ENCODE measurements around the gene MMRN2.
"Not testable (repeated sequence)": the region's sequence is repeated elsewhere in the genome, so short reads cannot be mapped to it uniquely, and the experiment has no call there.

Gene MMRN2

GRCh38 chr10:86940677-86941076 is 16.7 kb downstream of the MMRN2 start:
- no peak for DNase-seq (ENCODE audit: low spot score)

DNA sequence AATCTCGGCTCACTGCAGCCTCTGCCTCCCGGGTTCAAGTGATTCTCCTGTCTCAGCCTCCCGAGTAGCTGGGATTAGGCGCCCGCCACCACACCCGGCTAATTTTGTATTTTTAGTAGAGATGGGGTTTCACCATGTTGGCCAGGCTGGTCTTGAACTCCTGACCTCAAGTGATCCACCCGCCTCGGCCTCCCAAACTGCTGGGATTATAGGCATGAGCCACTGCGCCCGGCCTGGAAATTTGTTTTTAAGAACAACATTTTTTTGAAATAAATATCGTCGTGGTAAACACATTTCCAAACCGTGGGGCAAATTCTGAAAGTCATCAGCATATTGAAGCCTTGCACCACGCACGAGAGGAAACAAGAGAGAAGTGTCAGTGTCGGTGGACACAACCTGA is 17.3 kb downstream of the MMRN2 start:
- not testable (repeated sequence) for DNase-seq (ENCODE audit: low spot score)

DNA sequence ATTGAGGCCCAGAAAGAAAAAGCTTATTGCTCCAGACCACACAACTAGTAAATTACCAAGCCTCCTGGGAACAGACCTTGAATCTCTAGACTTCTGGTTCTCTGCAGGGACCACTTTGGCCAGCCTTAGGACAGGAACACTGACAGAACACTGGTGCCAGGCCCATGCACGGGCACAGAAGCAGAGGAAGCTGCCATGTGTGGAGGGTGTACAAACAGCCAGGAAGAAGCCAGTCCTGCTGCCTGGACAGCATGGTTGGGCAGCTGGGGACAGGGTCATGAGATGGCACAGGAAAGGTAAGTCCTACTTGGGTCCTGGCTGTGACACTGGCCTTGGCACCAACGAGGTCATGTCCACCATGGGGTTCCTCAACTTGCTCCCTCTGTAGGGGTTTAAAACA is 19.2 kb downstream of the MMRN2 start:
- no peak for DNase-seq (ENCODE audit: low spot score)

DNA sequence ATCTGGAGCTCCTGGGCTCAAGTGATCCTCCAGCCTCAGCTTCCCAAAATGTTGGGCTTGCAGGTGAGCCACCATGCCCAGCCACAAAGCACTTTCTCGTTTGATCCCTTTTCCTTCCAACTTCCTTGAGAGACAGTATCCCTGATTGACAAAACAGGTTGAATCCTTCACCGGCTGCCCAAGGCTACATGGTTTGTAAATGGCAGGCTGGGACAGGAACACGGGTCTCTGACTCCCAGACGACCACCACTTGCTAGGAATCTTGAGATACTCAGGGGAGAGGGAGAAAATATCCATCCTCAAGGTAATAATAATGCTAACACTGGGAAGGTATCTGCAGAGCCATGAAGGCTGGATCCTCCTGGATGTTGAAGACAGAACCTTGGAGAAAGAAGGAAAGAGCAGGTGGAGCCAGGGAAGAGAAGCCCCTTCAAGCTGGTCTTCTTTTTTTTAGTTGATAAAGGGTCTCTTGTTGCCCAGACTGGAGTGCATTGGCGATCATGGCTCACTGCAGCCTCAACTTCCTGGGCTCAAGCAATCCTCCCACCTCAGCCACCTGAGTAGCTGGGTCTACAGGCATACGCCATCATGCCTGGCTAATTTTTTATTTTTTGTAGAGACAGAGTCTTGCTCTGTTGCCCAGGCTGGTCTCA is 19.8 kb downstream of the MMRN2 start:
- no peak for DNase-seq (ENCODE audit: low spot score)

- DNase-seq (ENCODE audit: low spot score), result no peak
Observed at GRCh38 chr10:86936661-86937501, 20.5 kb downstream of the MMRN2 start.

DNA sequence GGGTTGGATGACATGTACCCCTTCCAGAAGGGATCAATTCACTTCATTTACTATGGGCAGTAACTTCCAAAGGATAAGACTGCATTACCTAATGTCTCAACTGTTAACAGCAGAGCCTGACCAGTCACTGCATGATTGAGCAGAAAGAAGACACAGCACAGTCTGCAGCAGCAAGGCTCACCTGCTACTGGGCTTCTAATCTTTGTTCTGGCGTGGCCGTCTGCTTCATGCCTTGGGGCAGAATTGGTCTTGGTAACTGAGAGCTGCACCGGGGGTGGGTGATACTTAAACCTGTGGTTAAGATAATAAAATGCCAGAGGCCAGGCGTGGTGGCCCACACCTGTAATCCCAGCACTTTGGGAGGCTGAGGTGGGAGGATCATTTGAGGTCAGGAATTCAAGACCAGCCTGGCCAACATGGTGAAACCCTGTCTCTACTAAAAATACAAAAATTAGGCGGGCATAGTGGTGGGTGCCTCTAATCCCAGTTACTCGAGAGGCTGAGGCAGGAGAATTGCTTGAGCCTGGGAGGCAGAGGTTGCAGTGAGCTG is 23.2 kb downstream of the MMRN2 start:
- DNase-seq (ENCODE audit: low spot score), result not testable (repeated sequence)

DNA sequence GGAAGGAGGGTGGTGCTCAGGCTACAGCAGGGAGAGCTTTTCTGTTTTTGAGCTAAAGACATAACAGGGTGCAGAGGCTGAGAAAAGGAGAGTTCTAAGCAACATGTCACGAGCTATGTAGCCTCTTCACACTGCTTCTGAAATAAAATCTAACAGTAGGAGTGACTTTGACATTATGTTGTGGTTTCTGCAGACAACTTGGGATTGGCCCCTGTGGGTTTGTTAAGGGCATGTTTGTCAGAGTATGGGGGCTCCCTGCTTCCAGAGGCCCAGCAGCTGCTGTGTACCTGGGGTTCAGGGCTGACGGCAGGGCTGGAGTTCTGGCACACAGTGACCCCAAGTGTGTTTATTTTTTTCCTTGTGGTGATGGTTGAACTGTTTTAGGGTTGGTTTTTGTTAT is 24.7 kb downstream of the MMRN2 start:
- no peak for DNase-seq (ENCODE audit: low spot score)

- no peak for DNase-seq (ENCODE audit: low spot score)
Observed at GRCh38 chr10:86931872-86932271, 25.5 kb downstream of the MMRN2 start.

DNA sequence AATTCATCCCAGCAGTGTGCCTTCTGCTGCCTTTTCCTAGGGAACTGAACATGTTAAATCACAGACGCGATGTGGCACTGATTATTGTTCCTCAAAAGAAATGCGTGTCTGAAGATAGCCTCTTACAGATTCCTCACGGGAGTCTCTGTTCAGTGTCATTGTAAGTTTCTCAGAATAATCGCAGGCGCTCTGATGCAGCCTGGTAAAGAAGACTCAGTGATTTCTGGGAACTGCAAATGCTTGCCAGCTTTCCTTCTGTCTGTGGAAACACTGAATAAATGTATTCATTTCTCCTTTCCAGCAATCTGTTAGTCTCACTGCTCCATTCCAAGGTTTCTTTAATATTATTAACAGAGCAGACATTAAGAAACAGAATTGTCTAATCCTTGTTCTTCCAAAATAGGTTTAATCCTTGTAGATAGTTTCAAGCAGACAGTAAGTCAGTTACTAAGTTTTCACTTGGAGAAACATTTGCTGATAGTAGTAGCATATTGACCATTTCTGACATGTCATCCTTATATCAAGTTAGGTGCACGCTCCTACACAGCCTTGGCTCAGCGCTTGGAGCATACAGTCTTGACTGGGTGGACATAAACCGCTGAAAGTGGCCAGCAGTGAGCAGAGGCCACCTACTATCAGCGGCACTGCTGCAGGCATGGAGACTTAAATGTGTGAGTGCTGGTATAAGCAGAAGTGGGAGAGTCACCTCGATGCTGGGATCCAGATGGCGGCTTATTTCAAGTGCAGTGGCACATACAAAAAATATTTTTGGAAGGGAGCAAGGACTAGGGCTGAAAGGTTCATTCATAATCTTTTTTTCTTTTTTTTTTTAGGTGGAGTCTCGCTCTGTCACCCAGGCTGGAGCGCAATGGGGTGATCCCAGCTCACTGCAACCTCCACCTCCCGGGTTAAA is 27.7 kb downstream of the MMRN2 start:
- DNase-seq (ENCODE audit: low spot score), result no peak

GRCh38 chr10:86922553-86922961 is 34.9 kb downstream of the MMRN2 start:
- no peak for DNase-seq (ENCODE audit: low spot score)

- no peak for DNase-seq (ENCODE audit: low spot score)
Observed at GRCh38 chr10:86918022-86918471, 39.4 kb downstream of the MMRN2 start.

- DNase-seq (ENCODE audit: low spot score), result no peak
Observed at GRCh38 chr10:86914734-86915133, 42.7 kb downstream of the MMRN2 start.

DNA sequence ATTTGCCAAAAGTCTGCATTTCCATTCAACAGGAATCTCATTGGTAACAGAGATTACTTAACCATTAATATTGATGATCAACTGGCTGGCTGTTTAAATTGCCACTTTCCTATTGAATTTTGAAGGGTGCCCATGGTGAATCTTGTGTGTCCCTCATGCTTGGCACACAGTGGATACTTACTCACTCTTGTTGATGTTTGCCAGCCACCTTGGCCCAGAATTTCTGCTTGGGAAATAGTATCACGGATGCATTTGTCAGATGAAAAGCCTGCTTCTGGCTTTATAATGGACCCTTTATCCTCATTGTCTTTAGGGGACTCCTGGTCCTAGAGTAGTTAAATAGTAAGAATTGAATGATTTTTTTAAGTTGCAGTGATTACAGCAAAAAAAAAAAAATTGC is 52.0 kb downstream of the MMRN2 start:
- DNase-seq (ENCODE audit: low spot score), result no peak

DNA sequence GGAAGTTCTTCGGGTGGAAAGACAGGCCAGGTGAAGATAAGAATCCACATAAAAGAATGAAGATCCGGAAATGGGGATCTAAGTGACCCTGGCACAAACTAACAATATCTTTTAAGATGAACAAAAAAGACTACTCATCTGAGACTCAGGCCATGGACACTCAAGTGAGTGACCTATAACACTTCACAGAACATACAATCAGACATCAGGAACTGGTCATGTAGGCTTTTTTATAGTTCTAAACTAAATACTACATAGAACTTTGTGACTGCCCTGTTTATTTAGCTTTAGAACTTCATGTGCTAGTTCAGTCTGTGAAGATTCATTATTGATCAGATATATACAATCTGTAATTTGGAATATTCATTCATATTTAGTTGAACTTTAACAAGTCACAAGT is 52.8 kb downstream of the MMRN2 start:
- no peak for DNase-seq (ENCODE audit: low spot score)

DNA sequence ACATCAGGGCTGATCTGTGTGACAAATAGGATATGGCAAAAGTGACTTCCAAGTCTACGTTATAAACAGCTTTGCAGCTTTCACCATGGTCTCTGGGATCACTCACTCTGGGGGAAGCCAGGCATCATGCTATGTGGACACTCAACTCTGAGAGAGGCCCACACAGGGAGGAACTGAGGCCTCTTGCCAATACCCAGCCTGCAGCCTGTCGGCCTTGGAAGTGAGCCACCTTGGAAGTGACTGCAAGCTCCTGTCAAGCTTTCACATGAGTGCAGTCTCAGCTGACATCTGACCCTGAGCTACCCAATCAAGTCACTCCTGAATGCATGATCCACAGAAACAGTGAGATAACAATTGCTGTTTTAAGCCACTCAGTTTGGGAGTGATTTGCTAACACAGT is 56.5 kb downstream of the MMRN2 start:
- peak; percentile 74 for DNase-seq (ENCODE audit: low spot score)

DNA sequence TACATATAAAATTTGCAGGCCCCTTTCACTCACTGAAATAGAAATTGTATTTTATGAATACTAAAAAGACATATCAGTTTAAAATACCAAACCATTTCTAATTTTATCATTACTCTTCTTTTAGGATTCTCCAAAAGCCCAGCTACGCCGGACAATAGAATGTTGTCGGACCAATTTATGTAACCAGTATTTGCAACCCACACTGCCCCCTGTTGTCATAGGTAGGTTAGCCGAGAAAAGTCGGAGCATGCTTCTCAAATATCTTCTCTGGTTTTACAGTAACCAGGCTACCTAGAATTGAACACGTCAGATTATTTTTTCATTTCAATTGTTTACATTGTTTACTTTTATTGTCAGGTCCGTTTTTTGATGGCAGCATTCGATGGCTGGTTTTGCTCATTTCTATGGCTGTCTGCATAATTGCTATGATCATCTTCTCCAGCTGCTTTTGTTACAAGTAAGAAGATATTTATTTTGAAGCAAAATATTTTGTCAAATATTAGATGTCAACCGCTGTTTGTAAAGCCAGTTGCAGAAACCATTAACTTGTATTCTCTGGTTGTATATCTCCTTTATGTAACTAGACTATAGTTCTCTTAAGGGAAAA is 57.6 kb downstream of the MMRN2 start:
- DNase-seq (ENCODE audit: low spot score), result peak; percentile 79

DNA sequence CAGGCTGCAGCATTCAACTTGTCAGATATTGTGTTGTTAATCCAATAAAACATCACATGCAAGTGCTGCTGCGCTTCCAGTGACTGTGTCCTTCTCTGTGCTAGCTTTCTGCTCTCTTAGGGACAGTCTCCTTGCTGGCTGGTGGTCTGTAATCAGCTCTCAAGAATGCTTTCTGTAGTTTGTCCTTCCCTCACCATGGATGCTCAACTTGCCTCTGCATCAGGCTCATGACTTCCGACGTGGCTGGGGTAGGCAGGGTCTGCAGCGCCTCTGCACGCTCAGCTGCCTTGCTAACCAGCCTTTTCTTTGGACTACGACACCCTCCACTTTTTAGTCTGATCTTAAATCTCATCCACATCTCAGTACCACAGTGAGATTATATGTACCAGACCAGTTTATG is 58.3 kb downstream of the MMRN2 start:
- no peak for DNase-seq (ENCODE audit: low spot score)

- no peak for DNase-seq (ENCODE audit: low spot score)
Observed at GRCh38 chr10:86898511-86898910, 58.9 kb downstream of the MMRN2 start.

DNA sequence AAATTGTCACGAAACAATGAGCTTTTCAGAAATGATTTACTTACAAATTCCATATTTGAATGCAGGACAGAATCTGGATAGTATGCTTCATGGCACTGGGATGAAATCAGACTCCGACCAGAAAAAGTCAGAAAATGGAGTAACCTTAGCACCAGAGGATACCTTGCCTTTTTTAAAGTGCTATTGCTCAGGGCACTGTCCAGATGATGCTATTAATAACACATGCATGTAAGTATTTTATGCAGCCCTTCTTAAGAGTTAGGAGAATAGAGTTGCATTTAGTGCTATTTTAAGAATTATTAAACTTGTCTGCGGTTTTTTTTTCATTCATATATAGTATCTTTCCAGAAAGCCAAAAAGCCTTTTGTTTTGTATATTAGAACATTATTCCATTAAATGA is 67.4 kb downstream of the MMRN2 start:
- no peak for DNase-seq (ENCODE audit: low spot score)

- no peak for DNase-seq (ENCODE audit: low spot score)
Observed at GRCh38 chr10:86888585-86889381, 68.6 kb downstream of the MMRN2 start.
